HG03565 (cell line): ENCODE data around the gene BFSP1.

Source experiments
- ATAC-seq: cut with Tn5 transposase; IDR thresholded peaks from one replicate; pipeline ENCODE4 v1.9.1; 2021; ENCODE audit warnings: mild to moderate bottlenecking, moderate library complexity; ENCODE audit not compliant: unreplicated experiment

BFSP1 gene

GRCh38 chr20:17558154-17558940 lies 27.2 kb upstream of the BFSP1 start:
- no peak for ATAC-seq

GRCh38 chr20:17557675-17558006 lies 26.5 kb upstream of the BFSP1 start:
- no peak for ATAC-seq

DNA sequence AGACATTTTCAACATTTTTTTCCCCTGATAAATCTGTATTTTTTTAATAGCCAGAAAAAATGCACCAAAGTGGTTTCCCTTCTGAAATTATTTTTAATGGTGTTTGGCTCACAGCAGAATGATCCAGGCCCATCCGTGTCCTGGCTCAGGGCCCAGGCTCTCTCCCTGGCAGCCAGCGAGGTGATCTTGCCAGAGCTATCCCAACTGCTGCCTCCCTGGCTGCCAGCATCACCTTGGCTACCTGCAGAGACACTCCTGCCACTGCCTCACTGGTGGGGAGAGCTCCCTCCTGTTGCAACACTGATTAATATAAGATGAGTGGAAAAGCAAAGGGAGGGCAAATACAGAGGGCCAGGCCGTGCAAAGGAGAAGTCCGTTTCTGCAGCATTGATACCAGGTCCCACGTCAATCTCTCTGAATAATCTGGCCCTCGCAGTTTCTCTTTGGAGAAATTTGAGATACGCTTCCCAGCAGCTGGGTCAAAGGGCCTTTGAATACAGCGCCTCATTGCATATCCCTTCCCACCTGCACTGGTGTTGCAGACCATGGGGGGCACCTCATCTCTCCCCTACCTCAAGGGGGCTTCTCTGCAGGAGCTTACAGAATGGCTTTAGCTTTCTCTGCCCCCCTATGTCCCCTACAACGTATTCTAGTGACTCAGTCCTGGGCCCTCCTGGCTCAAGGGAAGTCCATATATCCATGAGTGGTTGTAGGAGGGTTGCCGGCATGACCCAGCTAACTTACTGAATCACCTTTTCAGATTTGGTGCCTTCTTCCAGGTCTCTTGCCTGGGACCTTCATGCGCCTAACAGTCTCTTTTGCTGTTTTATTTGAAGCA lies 25.9 kb upstream of the BFSP1 start:
- no peak for ATAC-seq

DNA sequence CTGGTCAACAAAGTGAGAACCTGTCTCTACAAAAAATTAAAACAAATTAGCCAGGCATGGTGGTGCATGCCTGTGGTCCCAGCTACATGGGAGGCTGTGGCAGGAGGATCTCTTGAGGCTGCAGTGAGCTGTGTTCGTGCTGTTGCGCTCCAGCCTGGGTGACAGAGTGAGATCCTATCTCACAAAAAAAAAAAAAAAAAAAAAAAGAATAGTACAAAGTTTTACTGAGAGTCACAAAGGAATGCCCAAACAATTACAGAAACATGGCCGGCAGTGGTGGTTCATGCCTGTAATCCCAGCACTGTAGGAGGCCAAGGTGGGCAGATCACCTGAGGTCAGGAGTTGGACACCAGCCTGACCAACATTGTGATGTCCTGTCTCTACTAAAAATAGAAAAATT lies 23.9 kb upstream of the BFSP1 start:
- ATAC-seq: no peak

DNA sequence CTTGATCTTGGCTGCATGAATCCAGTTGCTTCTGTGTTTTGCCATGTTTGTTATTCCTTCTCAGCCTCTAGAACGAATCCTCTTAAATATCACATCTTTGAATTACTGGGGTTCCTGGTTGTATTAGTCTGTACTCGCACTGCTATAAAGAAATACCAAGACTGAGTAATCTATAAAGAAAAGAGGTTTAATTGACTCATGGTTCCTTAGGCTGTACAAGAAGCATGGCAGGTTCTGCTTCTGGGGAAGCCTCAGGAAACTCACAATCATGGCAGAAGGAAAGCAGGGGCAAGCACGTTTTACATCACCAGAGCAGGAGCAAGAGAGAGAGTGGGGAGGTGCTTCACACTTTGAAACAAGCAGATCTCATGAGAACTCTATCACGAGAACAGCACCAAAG lies 18.0 kb upstream of the BFSP1 start:
- ATAC-seq: no peak

- ATAC-seq: no peak
Observed at GRCh38 chr20:17545127-17545526, 13.9 kb upstream of the BFSP1 start.

DNA sequence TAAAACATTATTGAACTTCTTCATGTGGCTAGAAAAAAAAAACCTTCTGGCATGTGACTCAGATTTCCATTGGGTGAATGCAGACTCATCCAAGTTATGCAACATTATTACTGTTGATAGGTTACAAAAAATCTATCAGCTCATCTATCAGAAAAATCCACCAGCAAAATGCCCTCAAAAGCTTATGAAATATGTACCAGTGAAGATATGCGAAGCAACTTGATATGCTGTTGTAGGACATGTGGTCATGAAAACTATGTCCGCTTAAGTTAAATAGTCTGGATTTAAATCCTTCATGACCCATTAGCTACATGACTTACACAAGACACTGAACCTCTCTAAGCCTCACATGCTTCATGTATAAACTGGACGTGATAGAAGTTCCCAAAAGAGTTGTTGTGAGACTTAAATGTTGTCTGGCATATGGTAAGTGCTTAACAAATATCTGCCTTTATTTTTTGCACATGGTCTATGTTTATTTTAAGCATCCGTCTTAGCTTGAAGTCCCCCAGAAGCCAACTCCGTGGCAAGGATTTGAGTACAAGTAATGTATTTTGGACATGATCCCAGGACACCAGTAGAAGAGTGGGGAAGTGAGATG lies 12.5 kb upstream of the BFSP1 start:
- ATAC-seq: no peak

DNA sequence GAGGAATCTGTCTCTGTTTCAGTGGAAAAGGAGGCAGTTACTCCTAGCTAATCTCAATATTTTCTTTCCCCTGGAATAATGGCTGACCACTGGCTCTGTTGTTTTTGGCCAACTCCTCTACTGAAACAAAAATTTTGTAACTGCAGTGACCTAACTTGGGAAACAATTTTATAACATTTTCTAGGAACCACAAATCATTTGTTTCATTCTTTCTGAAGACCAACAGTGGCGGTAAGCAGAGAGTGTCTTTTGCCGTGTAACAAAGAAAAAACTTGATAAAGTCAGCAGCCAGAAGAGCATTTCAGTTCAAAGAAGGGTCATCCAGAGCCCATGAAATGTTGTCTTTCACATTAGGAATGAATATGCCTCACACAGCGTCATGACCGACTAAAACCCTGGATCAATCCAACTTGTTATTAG lies 11.8 kb upstream of the BFSP1 start:
- ATAC-seq: no peak

DNA sequence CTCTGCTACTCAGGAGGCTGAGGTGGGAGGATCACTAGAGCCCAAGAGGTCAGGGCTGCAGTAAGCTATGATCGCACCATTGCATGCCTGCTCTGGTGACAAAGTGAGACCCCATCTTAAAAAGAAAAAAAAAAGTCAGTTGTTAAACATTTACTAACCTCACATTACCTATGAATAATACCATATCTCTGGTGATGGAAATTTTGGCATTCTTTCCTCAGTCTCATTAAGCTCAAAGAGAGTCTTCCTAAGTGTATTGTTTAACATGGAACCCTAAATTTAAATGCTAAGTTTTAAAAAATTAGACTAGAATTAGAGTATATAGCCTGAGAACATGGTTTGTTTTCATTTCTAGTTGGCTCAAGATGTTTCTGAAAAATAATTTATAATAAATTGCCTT lies 11.3 kb upstream of the BFSP1 start:
- ATAC-seq: no peak

DNA sequence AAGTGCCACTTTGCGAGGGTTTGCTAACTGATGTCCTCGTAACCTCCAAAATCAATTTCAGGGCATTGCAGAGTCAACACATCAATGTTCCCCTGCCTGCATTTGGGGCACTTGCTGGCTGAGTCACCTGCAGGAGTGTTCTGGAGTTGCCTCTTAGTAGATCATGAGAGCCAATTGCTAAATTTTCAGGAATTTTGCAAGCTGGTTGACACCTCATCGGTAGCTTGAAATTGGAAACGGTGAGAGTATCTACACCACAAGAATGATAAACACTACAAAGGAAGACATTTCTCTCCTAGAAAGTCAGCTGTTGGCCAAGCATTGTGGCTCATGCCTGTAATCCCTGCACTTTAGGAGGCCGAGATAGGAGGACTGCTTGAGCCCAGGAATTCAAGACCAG lies 10.8 kb upstream of the BFSP1 start:
- ATAC-seq: no peak

DNA sequence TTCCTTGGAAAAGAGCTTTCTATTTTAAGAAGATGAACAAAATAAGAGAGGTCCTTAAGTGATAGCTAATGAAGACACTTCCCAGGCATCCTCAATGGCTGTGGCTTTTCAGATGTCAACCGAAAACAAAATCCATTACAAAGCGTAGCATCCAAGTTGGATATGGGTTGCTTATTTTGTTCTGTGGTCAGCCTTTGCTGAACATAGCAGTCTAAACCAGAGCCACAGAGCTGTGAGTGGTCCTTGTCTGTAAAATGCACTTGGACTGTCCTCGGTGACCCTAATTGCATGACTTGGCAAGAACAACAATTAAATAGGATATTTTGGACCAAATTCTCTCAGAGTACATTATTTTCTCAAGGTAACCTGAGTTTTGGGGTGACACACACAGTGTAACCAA lies 10.4 kb upstream of the BFSP1 start:
- ATAC-seq: no peak

DNA sequence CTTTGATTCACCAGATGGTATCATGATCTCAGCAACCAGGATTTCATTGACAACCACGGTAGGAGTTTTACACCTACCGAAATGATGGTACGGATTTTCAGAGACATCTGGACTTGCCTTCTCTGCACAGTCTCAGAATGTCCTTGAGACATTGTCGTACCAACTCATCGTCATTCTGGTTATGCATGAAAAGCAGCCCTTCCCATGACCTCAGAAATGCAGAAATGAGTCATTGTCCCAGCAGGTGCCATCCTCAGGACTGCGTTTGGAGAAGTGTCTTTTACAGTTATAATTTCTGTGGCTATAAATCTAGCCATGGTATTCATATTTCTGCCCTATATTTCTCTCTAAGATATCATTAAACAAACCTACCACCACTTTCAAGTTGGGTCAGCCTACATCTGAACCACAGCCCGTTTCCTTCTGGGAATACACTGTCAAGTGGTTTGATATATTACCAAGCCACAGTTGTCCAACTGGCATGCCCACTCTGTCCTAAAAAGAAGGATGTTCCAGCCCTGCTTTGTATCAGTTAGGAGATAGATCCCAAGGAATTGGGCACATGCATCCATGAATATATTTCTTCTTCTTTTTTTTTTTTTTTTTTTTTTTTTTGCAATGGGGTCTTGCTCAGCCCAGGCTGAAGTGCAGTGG lies 7.5 kb upstream of the BFSP1 start:
- ATAC-seq: peak; percentile 77

DNA sequence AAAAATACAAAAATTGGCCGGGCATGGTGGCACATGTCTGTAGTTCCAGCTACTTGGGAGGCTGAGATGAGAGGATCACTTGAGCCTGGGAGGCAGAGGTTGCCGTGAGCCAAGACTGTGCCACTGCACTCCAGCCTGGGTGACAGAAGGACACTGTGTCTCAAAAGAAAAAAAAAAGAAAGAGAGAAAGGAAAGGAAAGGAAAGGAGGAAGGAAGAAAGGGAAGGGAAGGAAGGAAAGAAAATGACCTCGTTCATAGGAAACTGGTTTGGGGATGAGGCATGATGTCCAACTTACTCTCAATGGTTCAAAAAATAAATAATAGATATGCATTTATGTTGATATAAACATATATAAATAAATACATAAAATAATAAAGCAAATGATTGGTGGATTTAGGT lies 6.8 kb upstream of the BFSP1 start:
- no peak for ATAC-seq

- peak; percentile 53 for ATAC-seq
Observed at GRCh38 chr20:17536944-17537444, 5.8 kb upstream of the BFSP1 start.

GRCh38 chr20:17534077-17534476 lies 2.9 kb upstream of the BFSP1 start:
- no peak for ATAC-seq

DNA sequence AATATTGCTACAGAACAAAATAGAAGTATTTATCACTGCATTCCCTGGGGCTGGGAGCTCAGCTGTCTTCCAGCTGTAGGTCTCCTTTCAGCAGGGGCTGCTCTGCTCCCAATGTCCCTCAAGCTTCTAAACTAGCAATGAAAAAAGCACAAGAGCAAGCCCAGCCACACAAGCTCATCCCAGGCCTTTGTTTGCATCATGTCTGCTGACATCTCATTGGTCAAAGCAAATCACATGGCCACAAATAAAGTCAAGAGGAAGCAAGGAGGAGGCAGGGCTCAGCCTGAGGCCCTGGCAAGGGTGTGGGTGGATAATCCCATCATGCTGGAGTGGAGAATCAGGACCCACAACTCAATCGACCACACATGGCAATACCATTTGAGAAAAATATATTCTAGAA lies 2.2 kb upstream of the BFSP1 start:
- ATAC-seq: no peak

DNA sequence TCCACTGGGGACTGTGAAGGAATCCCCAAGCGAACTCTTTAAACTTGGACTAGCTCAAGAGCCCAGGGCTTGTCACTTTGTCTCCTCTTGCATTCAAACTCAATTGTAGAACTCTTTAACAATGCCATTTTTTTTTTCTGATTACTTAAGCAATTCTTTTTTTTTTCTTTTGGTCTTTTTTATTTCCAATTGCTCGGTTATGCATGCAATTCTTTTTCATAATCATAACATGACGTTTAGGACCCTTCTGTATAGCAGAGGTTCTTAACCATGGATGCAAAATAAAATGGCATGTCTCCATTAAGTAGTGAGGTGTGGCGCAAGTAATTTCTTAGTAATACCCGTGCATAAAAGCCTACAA lies 466 bp upstream of the BFSP1 start:
- no peak for ATAC-seq

DNA sequence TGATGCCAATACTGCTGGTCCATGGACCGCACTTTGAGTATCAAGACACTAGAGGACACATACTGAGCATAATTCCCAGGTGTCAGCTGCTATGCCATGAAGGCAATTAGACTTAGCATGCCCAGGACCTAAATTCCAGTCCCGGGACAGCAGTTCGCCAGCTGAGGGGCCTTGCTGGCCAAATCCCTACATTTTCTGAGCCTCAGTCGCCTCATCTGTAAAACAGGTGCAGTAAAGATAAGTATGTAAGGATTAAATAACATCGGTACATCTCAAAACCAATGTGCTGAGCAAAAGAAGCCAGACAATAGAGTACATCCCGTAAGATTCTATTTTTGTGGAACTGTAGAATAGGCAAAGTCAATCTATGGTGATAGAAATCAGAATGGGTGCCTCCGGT lies 1.0 kb downstream of the BFSP1 start:
- no peak for ATAC-seq

- no peak for ATAC-seq
Observed at GRCh38 chr20:17529586-17529985, 1.6 kb downstream of the BFSP1 start.

DNA sequence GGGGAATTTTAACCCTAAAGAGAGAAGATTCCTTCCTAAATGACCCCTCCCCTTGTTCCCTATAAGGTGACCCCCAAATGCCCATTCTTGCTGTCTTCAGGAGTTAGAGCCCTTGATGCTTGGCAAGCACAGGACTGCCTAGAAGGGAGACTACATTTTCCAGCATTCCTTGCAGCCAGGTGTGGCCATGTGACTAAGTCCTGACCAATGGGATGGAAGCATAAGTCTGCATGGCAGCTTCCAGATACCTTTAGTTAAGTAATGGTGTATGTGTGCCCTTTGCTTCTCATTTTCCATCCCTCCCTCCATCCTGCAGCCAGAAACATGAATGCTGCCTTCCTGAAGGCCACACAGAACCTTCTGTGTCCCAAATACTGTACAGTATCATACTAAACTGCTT lies 5.5 kb downstream of the BFSP1 start:
- ATAC-seq: peak; percentile 55

- ATAC-seq: no peak
Observed at GRCh38 chr20:17525132-17525531, 6.0 kb downstream of the BFSP1 start.
